Activated T-cell treated with anti-CD3 and anti-CD28 coated beads, Interleukin-2, amount 50 U/mL, for 72 hours (primary cell): ENCODE measurements around the gene CSRP2. TPM values are rescaled to one million over a fixed set of nuclear protein-coding genes. Genes with fewer than 3 reads are reported as not detected.

Experiments
- ATAC-seq, 2 donors: fragments of 150-1000 bp; cut with Tn5 transposase; replicated peaks in 1 of 2; 2 replicates each; pipeline ENCODE4 v1.10.0; 2021; ENCODE audit warnings: moderate library complexity in 2 of 2, mild to moderate bottlenecking in 1 of 2
- DNase-seq, 2 donors: peaks; one replicate each; pipeline ENCODE4 v3.0.0; 2021 to 2022; ENCODE audit warnings: mixed read lengths in 1 of 2
- H3K27ac Mint-ChIP-seq: one replicate; pipeline ENCODE4 v1.8.0; 2022; ENCODE audit warnings: mild to moderate bottlenecking, moderate library complexity, mixed read lengths
- H3K27me3 Mint-ChIP-seq: one replicate; pipeline ENCODE4 v1.8.0; 2022; ENCODE audit warnings: low read depth, mixed read lengths
- H3K36me3 Mint-ChIP-seq, 2 donors: one replicate each; pipeline ENCODE4 v1.8.0; 2022; ENCODE audit warnings: mixed read lengths in 2 of 2, mild to moderate bottlenecking in 1 of 2; ENCODE audit not compliant: insufficient read depth in 2 of 2
- H3K4me1 Mint-ChIP-seq: one replicate; pipeline ENCODE4 v1.8.0; 2022; ENCODE audit warnings: low read depth, mixed read lengths
- H3K4me3 Mint-ChIP-seq, 2 donors: one replicate each; pipeline ENCODE4 v1.8.0; 2022; ENCODE audit warnings: mild to moderate bottlenecking in 2 of 2, mixed read lengths in 2 of 2, moderate library complexity in 2 of 2
- H3K9me3 Mint-ChIP-seq, 2 donors: one replicate each; pipeline ENCODE4 v1.8.0; 2022; ENCODE audit warnings: mixed read lengths in 2 of 2
- total RNA-seq, 2 donors: library from RNA; stranded (reverse); gene quantifications; one replicate each; pipeline ENCODE4 v1.2.3, GENCODE V29; 2022

The CSRP2 gene
- total RNA-seq, 2 donors from 2014 or later: 0.65 to 3.3 TPM

DNA sequence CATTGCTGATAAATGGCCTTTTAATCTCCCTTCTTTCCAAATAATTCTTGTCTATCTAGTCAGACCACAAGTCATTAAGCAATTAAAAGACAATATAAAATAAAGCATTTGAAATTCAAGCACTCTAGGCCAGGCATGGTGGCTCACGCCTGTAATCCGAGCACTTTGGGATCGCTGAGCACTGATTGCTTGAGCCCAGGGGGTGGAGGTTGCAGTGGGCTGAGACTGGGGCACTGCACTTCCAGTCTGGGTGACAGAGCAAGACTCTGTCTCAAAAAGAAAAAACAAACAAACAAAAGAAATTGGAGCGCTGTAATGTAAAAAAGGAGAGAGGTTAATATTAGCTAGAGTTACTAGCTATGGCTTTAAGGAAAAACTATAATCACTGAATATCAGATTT is 30.5 kb upstream of the CSRP2 start:
- Mint-ChIP-seq H3K9me3 (no peaks in the 10 kb centered on the region), H3K4me1 (no peaks in the 10 kb centered on the region), H3K27ac (no peak overlapping the region), H3K36me3 (no peaks in the 10 kb centered on the region), H3K4me3 (no peak overlapping the region), H3K27me3 (peaks cover 15% of the 10 kb centered on the region)
- ATAC-seq (no peak), DNase-seq (no peak)

GRCh38 chr12:76908303-76909017 is 29.6 kb upstream of the CSRP2 start:
- no peak overlapping the region for H3K4me3 Mint-ChIP-seq
- no peaks in the 10 kb centered on the region for H3K9me3 Mint-ChIP-seq
- DNase-seq (no peak), ATAC-seq (no peak)
- no peak overlapping the region for H3K27ac Mint-ChIP-seq
- peaks cover 15% of the 10 kb centered on the region for H3K27me3 Mint-ChIP-seq
- no peaks in the 10 kb centered on the region for H3K36me3 Mint-ChIP-seq
- H3K4me1 Mint-ChIP-seq: no peaks in the 10 kb centered on the region

GRCh38 chr12:76901628-76902380 is 23.0 kb upstream of the CSRP2 start:
- no peaks in the 10 kb centered on the region for H3K27me3 Mint-ChIP-seq
- DNase-seq: no peak
- no peaks in the 10 kb centered on the region for H3K36me3 Mint-ChIP-seq
- H3K4me3 Mint-ChIP-seq: peak overlapping the region in 1 of 2 donors; percentile 47
- no peaks in the 10 kb centered on the region for H3K9me3 Mint-ChIP-seq
- ATAC-seq: no peak
- no peak overlapping the region for H3K27ac Mint-ChIP-seq
- peaks cover 13% of the 10 kb centered on the region for H3K4me1 Mint-ChIP-seq

- Mint-ChIP-seq H3K27me3 (no peaks in the 10 kb centered on the region), H3K4me1 (peaks cover 13% of the 10 kb centered on the region), H3K27ac (no peak overlapping the region), H3K4me3 (no peak overlapping the region), H3K36me3 (no peaks in the 10 kb centered on the region), H3K9me3 (no peaks in the 10 kb centered on the region)
- no peak for ATAC-seq
- DNase-seq: no peak
Observed at GRCh38 chr12:76899522-76899921, 20.7 kb upstream of the CSRP2 start.

DNA sequence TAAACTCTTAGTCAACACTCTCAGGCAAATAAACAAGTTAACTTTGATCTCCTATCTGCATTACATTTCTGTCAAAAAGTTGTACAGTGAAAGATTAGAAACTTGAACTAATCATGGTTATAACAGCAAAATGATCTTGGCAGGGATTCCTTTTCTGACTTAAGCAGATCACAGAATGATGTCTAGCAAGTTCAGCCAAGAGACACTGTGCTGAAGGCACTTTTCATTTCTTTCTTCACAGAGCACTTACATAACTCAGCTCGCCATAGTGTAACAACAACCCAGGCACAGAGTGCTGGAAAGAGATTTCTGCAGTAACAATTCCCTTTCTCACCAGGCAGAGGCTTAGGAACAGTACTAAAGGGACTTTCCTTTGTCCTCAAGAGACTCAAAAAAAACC is 19.6 kb upstream of the CSRP2 start:
- Mint-ChIP-seq H3K27ac (no peak overlapping the region), H3K9me3 (no peaks in the 10 kb centered on the region), H3K27me3 (no peaks in the 10 kb centered on the region), H3K4me3 (no peak overlapping the region), H3K36me3 (peaks cover 0 to 1% of the 10 kb centered on the region in 2 donors), H3K4me1 (peaks cover 13% of the 10 kb centered on the region)
- DNase-seq (no peak), ATAC-seq (no peak)

DNA sequence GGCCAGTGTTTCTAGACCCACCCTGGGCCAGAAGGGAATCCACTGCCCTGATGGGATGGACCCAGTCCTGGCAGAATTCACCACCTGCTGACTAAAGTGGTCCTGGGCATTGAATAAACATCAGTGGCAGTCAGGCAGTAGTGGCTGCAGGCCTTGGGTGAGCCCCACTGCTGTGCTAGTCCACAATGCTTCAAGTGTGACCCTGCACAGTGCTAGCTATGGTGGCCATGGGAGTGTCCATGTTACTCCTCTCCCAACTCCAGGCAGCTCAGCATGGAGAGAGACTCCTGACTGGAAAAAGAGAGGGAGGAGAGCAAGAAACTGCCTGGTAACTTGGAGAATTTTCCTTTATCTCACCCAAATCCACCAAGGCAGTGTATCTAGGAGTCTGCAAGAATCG is 17.5 kb upstream of the CSRP2 start:
- Mint-ChIP-seq H3K9me3 (no peaks in the 10 kb centered on the region), H3K36me3 (peaks cover 0 to 1% of the 10 kb centered on the region in 2 donors), H3K27ac (no peak overlapping the region), H3K4me1 (peaks cover 13% of the 10 kb centered on the region), H3K4me3 (no peak overlapping the region), H3K27me3 (peaks cover 6% of the 10 kb centered on the region)
- ATAC-seq: no peak
- DNase-seq: no peak

DNA sequence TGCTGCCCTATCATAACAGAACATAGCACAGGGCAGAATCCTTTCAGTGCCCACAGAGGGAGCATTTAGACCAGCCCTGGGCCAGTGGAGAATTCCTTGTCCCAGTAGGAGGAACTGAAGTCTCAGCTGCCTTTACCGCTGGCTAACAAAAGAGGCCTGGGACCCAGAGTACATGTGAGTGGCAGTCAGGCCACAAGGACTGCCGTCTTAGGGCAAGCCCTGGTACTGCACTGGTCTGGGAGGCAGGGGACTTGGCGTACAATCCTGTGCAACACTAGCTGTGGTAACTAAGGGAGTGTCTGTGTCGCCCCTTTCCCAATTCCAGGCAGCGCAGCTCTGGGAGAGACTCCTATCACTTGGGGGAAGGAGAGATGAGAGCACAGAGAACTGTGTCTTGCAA is 17.0 kb upstream of the CSRP2 start:
- no peak overlapping the region for H3K27ac Mint-ChIP-seq
- no peak for DNase-seq
- no peak overlapping the region for H3K4me3 Mint-ChIP-seq
- peaks cover 17% of the 10 kb centered on the region for H3K4me1 Mint-ChIP-seq
- peaks cover 6% of the 10 kb centered on the region for H3K27me3 Mint-ChIP-seq
- peaks cover 0 to 1% of the 10 kb centered on the region in 2 donors for H3K36me3 Mint-ChIP-seq
- peak in 1 of 2 donors; percentile 32 for ATAC-seq
- H3K9me3 Mint-ChIP-seq: no peaks in the 10 kb centered on the region

DNA sequence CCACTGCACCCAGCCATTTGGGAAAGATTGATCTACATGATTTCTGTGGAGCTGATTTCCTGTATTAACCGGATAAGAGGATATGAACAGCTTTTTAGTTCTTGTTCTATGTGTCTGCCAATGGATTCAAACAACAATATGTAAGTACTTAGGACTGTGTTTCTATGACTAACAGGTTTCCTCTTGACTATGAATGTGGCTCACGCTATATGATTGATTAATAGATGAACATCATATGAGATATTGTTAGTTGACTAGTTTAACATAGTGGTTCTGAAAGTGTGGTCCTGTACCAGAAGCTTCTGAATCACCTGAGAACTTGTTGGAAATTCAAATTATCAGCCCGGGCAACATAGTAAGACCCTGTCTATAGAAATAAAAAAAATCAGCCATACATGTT is 12.8 kb upstream of the CSRP2 start:
- peaks cover 25% of the 10 kb centered on the region for H3K4me1 Mint-ChIP-seq
- H3K36me3 Mint-ChIP-seq: peaks cover 0 to 1% of the 10 kb centered on the region in 2 donors
- peak overlapping the region; percentile 15 to 59 for H3K4me3 Mint-ChIP-seq
- H3K27me3 Mint-ChIP-seq: peaks cover 6% of the 10 kb centered on the region
- peak; percentile 56 to 63 for ATAC-seq
- no peak overlapping the region for H3K27ac Mint-ChIP-seq
- H3K9me3 Mint-ChIP-seq: no peaks in the 10 kb centered on the region
- no peak for DNase-seq

- peaks cover 25% of the 10 kb centered on the region for H3K4me1 Mint-ChIP-seq
- H3K36me3 Mint-ChIP-seq: peaks cover 0 to 1% of the 10 kb centered on the region in 2 donors
- peak overlapping the region; percentile 47 to 50 for H3K4me3 Mint-ChIP-seq
- H3K27me3 Mint-ChIP-seq: peaks cover 6% of the 10 kb centered on the region
- H3K27ac Mint-ChIP-seq: peak overlapping the region; percentile 90
- no peaks in the 10 kb centered on the region for H3K9me3 Mint-ChIP-seq
- ATAC-seq (peak; percentile 75 to 81), DNase-seq (peak; percentile 52 to 72)
Observed at GRCh38 chr12:76890151-76891143, 11.6 kb upstream of the CSRP2 start.

GRCh38 chr12:76888775-76889174 is 10.0 kb upstream of the CSRP2 start:
- H3K27ac Mint-ChIP-seq: no peak overlapping the region
- ATAC-seq (no peak), DNase-seq (no peak)
- no peak overlapping the region for H3K4me3 Mint-ChIP-seq
- H3K4me1 Mint-ChIP-seq: peaks cover 25% of the 10 kb centered on the region
- H3K36me3 Mint-ChIP-seq: peaks cover 0 to 1% of the 10 kb centered on the region in 2 donors
- H3K9me3 Mint-ChIP-seq: no peaks in the 10 kb centered on the region
- peaks cover 6% of the 10 kb centered on the region for H3K27me3 Mint-ChIP-seq

- DNase-seq (no peak), ATAC-seq (no peak)
- Mint-ChIP-seq H3K27me3 (peaks cover 30% of the 10 kb centered on the region), H3K9me3 (no peaks in the 10 kb centered on the region), H3K4me1 (peaks cover 6% of the 10 kb centered on the region), H3K27ac (no peak overlapping the region), H3K4me3 (no peak overlapping the region), H3K36me3 (no peaks in the 10 kb centered on the region)
Observed at GRCh38 chr12:76883811-76884210, 5.0 kb upstream of the CSRP2 start.

DNA sequence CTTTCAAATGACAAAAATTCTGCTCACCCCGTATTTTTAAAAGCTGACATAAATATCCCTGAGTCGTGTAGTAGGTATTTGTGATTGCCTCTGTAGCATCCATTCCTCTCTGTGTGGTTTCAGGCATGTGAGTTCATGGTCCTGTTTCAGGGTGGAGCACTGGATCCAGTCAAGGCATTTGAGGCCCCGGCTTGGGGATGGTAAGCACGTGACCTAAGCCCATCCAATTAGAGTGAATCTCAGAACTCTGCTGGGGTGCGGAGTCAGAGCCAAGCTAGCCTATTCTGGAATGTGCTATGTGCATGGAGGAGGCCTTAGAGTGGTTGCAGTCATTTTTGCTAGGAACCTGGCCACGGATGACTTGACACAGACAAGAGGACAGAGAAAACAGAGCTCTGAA is 4.3 kb upstream of the CSRP2 start:
- Mint-ChIP-seq H3K36me3 (peaks cover 0 to 2% of the 10 kb centered on the region in 2 donors), H3K27me3 (peaks cover 35% of the 10 kb centered on the region), H3K4me1 (peaks cover 11% of the 10 kb centered on the region), H3K27ac (no peak overlapping the region), H3K9me3 (no peaks in the 10 kb centered on the region), H3K4me3 (no peak overlapping the region)
- DNase-seq (no peak), ATAC-seq (no peak)

DNA sequence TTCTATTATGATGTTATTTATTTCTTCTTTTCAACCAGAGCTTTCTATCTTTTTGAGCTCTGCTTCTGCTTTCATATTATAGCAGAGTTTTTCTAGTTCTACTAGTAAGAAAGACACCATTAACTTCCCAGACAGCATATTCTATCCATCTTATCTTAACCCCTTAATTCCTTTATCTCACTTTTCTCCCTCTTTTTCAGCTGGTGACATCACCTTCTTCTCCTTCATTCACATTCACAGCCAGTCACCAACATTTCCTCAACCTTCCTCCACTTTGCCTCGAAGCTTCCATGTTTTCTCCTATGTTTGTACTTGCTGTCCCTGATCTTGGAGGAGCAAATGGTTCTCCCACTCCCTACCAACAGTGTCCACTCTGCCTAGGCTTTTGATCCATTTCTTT is 3.5 kb upstream of the CSRP2 start:
- no peak for ATAC-seq
- H3K27me3 Mint-ChIP-seq: peaks cover 39% of the 10 kb centered on the region
- no peak overlapping the region for H3K4me3 Mint-ChIP-seq
- no peaks in the 10 kb centered on the region for H3K9me3 Mint-ChIP-seq
- H3K27ac Mint-ChIP-seq: no peak overlapping the region
- H3K36me3 Mint-ChIP-seq: peaks cover 0 to 2% of the 10 kb centered on the region in 2 donors
- DNase-seq: no peak
- H3K4me1 Mint-ChIP-seq: peaks cover 18% of the 10 kb centered on the region
